HL-60 (cell line): Measurements from ENCODE around the gene DENND1B.
A peak's percentile ranks its signal among the peaks of the same experiment; 100 is the strongest.
"Not testable (repeated sequence)": the region's sequence is repeated elsewhere in the genome, so short reads cannot be mapped to it uniquely, and the experiment has no call there.

Experiments used
- DNase-seq, 2 experiments: peaks; one replicate each; pipeline ENCODE4 v3.0.0-alpha.2; 2010 to 2020; ENCODE audit warnings: low read depth in 1 of 2, low spot score in 1 of 2
- H3K27ac ChIP-seq: fragments of 250-450 bp; sonication (Bioruptor Pico); replicated peaks from 2 replicates; pipeline ENCODE4 v1.5.1; 2020; ENCODE audit warnings: mild to moderate bottlenecking, moderate library complexity
- H3K27me3 ChIP-seq: fragments of 250-450 bp; sonication (Bioruptor Pico); 2 replicates; pipeline ENCODE4 v1.5.1; 2021; ENCODE audit warnings: mild to moderate bottlenecking, moderate library complexity; ENCODE audit not compliant: insufficient read depth, poor library complexity, severe bottlenecking
- H3K4me3 ChIP-seq: replicated peaks from 2 replicates; pipeline ENCODE4 v1.5.1; 2011; ENCODE audit warnings: mild to moderate bottlenecking, control low read depth, low read length; ENCODE audit not compliant: insufficient read depth
- CTCF ChIP-seq: IDR thresholded peaks from one replicate; pipeline ENCODE4 v1.5.1; 2011; ENCODE audit warnings: low read length, control low read depth, inconsistent platforms; ENCODE audit not compliant: insufficient read depth
- GABPA ChIP-seq: IDR thresholded peaks from 2 replicates; pipeline ENCODE4 v1.6.1; 2012; ENCODE audit warnings: low read depth
- POLR2AphosphoS5 ChIP-seq: IDR thresholded peaks from 2 replicates; pipeline ENCODE4 v1.6.1; 2012; ENCODE audit warnings: low read depth
- REST ChIP-seq: IDR thresholded peaks from 2 replicates; pipeline ENCODE4 v1.6.1; 2012; ENCODE audit warnings: low read depth; ENCODE audit not compliant: insufficient replicate concordance
- SPI1 ChIP-seq: IDR thresholded peaks from 2 replicates; pipeline ENCODE4 v1.6.1; 2012; ENCODE audit warnings: low read depth, mild to moderate bottlenecking, borderline replicate concordance

Gene DENND1B

GRCh38 chr1:197496722-197497121 lies 278.6 kb downstream of the DENND1B start:
- Histone ChIP-seq H3K4me3 (no peak overlapping the region), H3K27ac (no peak overlapping the region), H3K27me3 (no peaks in the 10 kb centered on the region)
- DNase-seq = no peak
- TF ChIP-seq CTCF (no peak), GABPA (no peak), POLR2AphosphoS5 (no peak), SPI1 (no peak), REST (no peak)

- H3K27ac ChIP-seq, DNase-seq, H3K4me3 ChIP-seq, H3K27me3 ChIP-seq: not testable (repeated sequence)
- peak; percentile 64 for TF ChIP-seq SPI1
These were observed 283.8 kb downstream of the DENND1B start for GRCh38 chr1:197491505-197491904.

- no peak for TF ChIP-seq CTCF
- no peak for TF ChIP-seq REST
- no peak for TF ChIP-seq SPI1
- TF ChIP-seq GABPA = no peak
- TF ChIP-seq POLR2AphosphoS5 = no peak
- Histone ChIP-seq H3K27ac (no peak overlapping the region), H3K27me3 (no peaks in the 10 kb centered on the region), H3K4me3 (no peak overlapping the region)
- DNase-seq = no peak
These were observed 288.3 kb downstream of the DENND1B start for GRCh38 chr1:197486946-197487345.

GRCh38 chr1:197485790-197486189 lies 289.5 kb downstream of the DENND1B start:
- H3K27me3 ChIP-seq = no peaks in the 10 kb centered on the region
- no peak for DNase-seq
- no peak overlapping the region for H3K4me3 ChIP-seq
- TF ChIP-seq CTCF = no peak
- no peak overlapping the region for H3K27ac ChIP-seq
